ENCODE results near the gene SCAMP3.
"Not testable (repeated sequence)": the region's sequence is repeated elsewhere in the genome, so short reads cannot be mapped to it uniquely, and the experiment has no call there.

SCAMP3 gene

GRCh38 chr1:155227261-155228095 is 34.7 kb downstream of the SCAMP3 start:
- DNase-seq (ENCODE audit: low read depth) = peak; percentile 95

- DNase-seq (ENCODE audit: low read depth) = no peak
Observed at GRCh38 chr1:155226910-155227260, 35.3 kb downstream of the SCAMP3 start.

GRCh38 chr1:155226188-155226909 is 35.8 kb downstream of the SCAMP3 start:
- peak; percentile 72 for DNase-seq (ENCODE audit: low read depth)

GRCh38 chr1:155225404-155225759 is 36.8 kb downstream of the SCAMP3 start:
- DNase-seq (ENCODE audit: low read depth) = not testable (repeated sequence)

GRCh38 chr1:155223047-155223446 is 39.1 kb downstream of the SCAMP3 start:
- no peak for DNase-seq (ENCODE audit: low read depth)

- not testable (repeated sequence) for DNase-seq (ENCODE audit: low read depth)
Observed at GRCh38 chr1:155220211-155220965, 41.8 kb downstream of the SCAMP3 start.

DNA sequence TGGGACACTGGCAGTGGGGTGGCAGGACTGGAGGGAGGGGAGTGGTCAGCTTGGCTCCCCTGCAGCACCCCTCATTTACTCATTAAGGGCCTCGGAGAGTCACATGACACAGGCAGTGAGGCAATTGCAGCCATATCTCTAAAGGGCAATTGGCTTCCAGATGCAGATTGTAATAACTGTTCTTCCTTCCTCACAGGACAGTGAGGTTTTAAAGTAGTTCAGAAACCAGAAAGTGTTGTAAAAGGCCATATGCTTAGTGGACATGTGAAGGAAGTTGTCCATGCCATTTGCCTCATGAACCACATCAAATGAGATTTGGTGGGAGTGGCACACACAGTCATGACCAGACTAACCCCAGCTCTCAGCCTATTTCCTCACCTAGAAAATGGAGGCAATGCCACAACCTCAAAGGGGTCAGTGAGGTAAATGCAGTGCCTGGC is 42.5 kb downstream of the SCAMP3 start:
- DNase-seq (ENCODE audit: low read depth) = no peak

DNA sequence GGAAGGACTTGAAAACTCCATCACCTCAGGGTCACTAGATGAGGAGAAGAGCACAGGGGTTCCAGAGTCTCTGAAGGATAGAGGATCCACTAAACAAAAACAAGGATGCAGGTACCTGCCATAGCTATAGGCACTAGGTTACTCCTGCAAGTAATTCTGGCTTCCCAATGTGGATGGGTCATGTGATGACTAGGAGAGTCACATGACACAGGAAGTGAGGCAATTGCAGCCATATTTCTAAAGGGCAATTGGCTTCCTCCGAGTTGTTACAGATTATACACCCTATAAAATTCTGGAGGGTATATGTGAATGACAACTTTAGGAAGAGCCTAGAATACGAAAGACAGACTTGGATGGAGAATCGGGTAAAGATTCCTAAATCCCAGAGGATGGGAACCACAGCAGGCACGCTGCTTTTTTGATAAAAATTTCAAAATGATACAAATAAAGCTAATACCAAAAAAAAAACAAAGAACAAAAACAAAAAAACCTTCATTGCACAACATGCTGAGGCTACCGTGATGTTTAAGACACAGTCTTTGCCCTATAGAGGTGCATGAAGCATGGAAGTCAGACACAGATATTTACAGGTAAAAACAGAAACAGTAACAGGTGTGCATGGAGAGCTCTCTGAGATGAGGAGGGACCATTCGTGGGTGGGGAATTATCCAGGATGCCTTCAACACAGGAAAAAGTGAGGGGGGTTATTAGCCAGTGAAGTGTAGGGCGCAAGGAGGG is 43.1 kb downstream of the SCAMP3 start:
- DNase-seq (ENCODE audit: low read depth) = no peak

- DNase-seq (ENCODE audit: low read depth) = not testable (repeated sequence)
Observed at GRCh38 chr1:155214702-155215101, 47.5 kb downstream of the SCAMP3 start.

- DNase-seq (ENCODE audit: low read depth) = not testable (repeated sequence)
Observed at GRCh38 chr1:155212051-155212440, 50.1 kb downstream of the SCAMP3 start.

DNA sequence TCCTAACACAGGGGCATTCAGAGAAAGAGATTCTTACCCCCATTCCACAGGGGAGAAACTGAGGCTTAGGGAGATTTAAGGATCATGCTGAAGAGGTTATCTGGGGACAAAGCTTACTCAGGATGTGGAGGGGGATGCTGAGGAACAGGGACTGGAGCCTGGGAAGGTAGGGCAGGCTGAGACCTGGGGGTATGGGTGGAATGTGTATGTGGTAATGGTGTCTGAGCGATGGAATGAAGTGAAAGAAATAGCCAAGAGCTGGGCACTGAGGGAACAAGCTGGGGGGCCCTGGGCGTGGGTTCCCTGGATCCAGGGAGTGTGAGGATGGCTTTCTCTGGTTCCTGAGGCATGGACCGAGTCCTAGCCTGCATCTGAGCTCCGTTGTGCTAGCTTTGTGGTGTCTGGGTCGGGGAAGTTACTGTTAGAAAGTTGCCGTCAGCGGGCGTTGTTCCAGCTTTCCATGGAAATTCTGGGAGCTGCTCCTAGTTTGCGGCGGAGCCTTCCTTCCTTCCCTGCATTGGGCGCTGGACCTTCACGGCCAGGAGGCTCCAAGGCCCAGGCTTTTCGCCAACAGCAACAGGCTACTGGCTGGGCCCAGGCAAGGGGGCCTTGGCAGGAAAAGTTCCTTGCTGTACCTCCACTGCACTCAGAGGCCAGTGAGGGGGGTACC is 50.6 kb downstream of the SCAMP3 start:
- not testable (repeated sequence) for DNase-seq (ENCODE audit: low read depth)

DNA sequence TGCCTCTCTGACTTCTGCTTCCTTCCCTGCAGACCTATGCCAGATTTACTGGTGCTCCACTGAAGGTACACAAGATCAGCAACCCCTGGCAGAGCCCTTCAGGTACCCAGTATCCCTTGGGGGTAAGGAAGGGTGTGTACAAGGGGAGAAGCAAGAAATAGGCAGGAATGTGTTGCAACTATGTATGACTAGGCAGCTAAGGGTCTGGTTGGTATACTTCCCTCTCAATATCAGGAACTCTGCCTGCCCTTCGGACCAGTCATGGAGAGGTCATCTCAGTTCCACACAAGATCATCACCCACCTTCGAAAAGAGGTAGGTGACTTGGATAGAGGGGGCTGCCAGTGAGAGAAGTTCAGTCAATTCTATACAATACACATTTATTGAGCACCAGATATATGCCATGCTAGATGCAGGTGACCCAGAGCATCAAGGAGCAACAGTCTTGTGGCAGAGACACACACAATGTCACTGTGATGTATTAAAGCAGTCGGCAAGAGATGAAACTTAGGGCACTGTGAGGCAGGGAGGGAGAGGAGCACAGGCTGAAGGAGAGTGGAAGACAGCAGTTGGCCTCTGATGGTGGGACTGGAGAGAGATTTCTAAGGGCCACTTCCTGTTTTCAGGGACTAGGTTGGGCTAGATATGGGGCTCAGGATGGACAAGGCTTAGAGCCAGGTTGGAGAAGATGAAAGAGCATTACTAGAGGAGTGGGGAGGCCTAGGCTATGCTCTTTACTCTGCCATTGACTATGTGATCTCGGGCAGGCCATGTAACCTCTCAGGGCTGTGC is 51.7 kb downstream of the SCAMP3 start:
- no peak for DNase-seq (ENCODE audit: low read depth)

DNA sequence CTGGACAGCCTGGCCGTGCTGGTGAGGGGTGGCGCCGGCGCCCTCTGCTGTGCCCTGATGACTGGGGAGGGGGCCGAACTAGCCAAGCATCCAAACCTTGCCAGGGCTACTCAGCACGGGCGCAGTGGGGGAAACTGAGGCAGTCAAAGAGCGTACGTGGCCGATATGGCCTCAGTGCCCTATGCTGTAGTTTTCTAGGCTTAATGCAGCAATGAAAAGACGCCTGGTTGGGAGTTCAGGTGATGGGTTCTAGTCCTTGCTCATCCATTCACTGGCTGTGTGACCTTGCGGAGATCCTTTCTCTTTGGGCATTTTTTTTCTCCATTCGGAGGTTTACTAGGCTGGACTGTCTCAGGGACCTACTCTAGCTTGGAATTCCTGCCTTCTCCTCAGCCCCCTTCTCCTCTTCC is 52.8 kb downstream of the SCAMP3 start:
- DNase-seq (ENCODE audit: low read depth) = no peak

DNA sequence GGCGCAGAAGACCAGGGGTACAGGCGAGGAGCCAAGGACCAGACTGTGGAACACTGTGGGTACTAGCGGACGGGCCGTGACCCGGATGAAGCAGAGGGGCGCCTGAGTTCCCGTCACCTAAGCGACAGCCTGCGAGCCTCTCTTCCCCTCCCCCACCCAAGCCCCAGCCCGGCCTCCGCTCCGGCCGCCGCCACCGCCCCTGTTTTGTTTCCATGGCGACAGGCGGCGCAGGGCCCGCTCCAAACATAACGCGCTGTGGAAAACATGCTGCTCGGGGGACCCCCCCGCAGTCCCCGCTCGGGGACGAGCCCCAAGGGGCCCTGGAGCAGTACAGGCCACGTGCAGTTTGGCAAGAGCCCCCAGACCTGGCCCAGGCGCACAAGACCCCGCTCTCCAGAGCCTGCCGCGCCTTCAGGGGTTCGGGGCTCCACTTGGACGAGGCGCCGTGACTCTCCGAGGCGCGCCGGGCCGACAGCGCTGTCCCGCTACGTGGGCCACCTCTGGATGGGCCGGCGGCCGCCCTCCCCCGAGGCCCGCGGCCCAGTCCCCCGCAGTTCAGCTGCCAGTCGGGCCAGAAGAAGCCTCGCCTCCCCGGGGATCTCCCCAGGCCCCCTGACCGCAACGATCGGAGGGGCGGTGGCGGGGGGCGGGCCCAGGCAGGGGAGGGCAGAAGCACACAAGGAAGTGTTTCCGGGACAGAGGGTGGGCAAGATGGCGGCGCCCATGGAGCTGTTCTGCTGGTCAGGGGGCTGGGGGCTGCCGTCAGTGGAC is 53.4 kb downstream of the SCAMP3 start, which contains the start of gene MTX1:
TSS of gene MTX1 (plus strand) at position 155 of the 771 bp plus-strand sequence. CDS start at position 265, 110 bp downstream.
- DNase-seq (ENCODE audit: low read depth) = peak; percentile 73

- no peak for DNase-seq (ENCODE audit: low read depth)
Observed at GRCh38 chr1:155207806-155208540, 54.2 kb downstream of the SCAMP3 start, which contains the start of gene THBS3. Gene THBS3 (minus strand): TSS chr1:155207897. CDS start chr1:155207876, 21 bp downstream.

GRCh38 chr1:155206891-155207805 is 55.0 kb downstream of the SCAMP3 start:
- DNase-seq (ENCODE audit: low read depth) = peak; percentile 93
